ENCODE measurements around the gene JARID2. TPM values are rescaled to one million over a fixed set of nuclear protein-coding genes. Genes with fewer than 3 reads are reported as not detected.

The JARID2 gene
- total and polyA plus RNA-seq, 2 of the 13 experiments (the other 11 are each of a cell fraction or from before 2014, with no cell fraction given): 7.5 to 10.3 TPM

DNA sequence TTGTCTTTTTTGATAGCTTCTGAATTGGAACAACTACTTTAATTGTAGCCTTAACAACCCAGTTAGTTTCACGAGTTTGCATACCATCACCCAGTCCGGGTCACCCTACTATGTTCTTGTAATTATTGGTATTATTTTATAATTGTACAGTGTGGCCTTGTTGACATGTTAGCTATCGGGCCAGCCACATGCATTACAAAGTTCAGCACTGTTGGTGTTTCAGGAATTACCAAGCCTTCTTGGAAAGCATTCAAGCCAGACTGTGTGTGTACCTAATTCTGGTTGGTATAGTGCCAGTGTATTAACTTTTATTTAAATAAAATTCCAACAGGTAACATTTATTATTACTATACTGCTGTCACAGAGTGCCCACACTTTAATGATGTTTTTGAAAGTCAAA lies 150.9 kb downstream of the JARID2 start:
- peaks cover 23% of the 10 kb centered on the region for H3K4me1 ChIP-seq (ENCODE audit: insufficient read depth, low read length)
- TF ChIP-seq ZSCAN9 (CRISPR knock-in tag; IDR thresholded peaks at IDR 0.05; ENCODE audit: borderline replicate concordance): no peak
- peak; percentile 43; the same call in 1 of the 2 replicates for TF ChIP-seq BCL6 (CRISPR knock-in tag; IDR thresholded peaks at IDR 0.05)
- no peak for TF ChIP-seq ZNF496 (CRISPR knock-in tag; IDR thresholded peaks at IDR 0.05; ENCODE audit: insufficient replicate concordance)
- TF ChIP-seq ZSCAN12 (CRISPR knock-in tag; IDR thresholded peaks at IDR 0.05): no peak
- TF ChIP-seq GFI1 (CRISPR knock-in tag; IDR thresholded peaks at IDR 0.05; ENCODE audit: borderline replicate concordance): no peak
- no peak for TF ChIP-seq MTF2 (CRISPR knock-in tag; IDR thresholded peaks at IDR 0.05; ENCODE audit: borderline replicate concordance)
- no peaks in the 10 kb centered on the region; a peak in 1 of 5 replicates for H3K36me3 ChIP-seq (replicated peaks in 1 of 2; ENCODE audit: control insufficient read depth in 1 of 2, insufficient read depth in 2 of 2, low read length in 2 of 2)
- no peaks in the 10 kb centered on the region for H3K9me3 ChIP-seq (ENCODE audit: low read length)
- H3K79me2 ChIP-seq (ENCODE audit: insufficient read depth, low read length): peaks cover 14% of the 10 kb centered on the region
- no peak overlapping the region for H3K27ac ChIP-seq (ENCODE audit: extremely low read length, insufficient read depth, low read length)
- FAIRE-seq: no peak
- no peak overlapping the region for H3K4me2 ChIP-seq (ENCODE audit: low read depth, low read length)
- BruUV-seq (replicated peaks): no TSS peak
- in situ Hi-C loops (cut with HindIII; ENCODE audit: extremely low pct_ligation_motif_present, low pct_unique_long_range_greater_than_20kb) (no loop called here), intact Hi-C loops (cut with micrococcal nuclease; ENCODE audit: unreplicated experiment) (no loop called here)
- POLR2A ChIA-PET: no interaction called here
- H4K20me1 ChIP-seq (ENCODE audit: insufficient read depth, low read length): peaks cover 6% of the 10 kb centered on the region; the same call in 1 of the 2 replicates
- CTCF ChIA-PET (ENCODE audit: low intra/inter-chr PET ratio, low total read pairs): no interaction called here
- no peak for DNase-seq (ENCODE audit: low spot score)
- WGBS (ENCODE audit: low lambda C conversion rate): 92% methylated on average over 3 of the region's 3 CpGs
- no peak overlapping the region for H3K4me3 ChIP-seq (replicated peaks in 1 of 3; ENCODE audit: insufficient read depth in 1 of 3, low read depth in 2 of 3, low read length in 3 of 3)
- H3K9ac ChIP-seq (ENCODE audit: insufficient read depth, low read depth, low read length): no peak overlapping the region
- no peak overlapping the region for H2AFZ ChIP-seq (ENCODE audit: low read length)
- no peak for ATAC-seq
- no peaks in the 10 kb centered on the region for H3K27me3 ChIP-seq (ENCODE audit: control insufficient read depth in 1 of 2, insufficient read depth in 2 of 2, low read length in 2 of 2)

DNA sequence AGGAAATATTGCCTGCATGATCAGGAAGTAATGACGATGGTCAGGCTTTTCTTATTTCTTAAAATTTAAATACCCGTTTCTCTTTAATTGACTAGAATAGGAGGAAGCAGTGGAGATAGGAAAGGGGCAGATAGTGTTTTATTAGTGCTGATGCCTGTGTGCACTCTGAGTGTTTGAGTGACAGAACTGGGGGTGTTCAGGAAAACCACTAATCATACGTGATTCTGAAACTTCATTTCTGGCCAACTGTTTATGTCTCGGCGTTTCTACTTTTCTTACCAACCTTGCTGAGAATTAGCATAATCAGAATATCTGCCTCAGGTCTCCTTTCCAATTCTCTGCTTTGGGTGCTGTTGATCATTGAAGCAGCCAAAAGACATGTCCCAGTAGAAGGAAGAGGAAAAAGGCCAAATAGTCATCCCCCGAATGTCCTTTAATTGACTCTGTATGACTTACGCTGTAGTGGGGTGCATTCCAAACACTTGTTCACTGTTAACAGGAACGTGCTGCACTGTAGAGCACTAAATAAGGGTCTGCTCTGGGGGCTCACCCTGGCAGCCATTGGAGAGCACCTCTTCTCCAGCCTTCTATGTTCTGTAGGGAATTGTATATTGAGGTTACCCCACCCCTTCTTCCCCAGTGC lies 152.9 kb downstream of the JARID2 start:
- Histone ChIP-seq H3K4me3 (replicated peaks in 1 of 3; ENCODE audit: insufficient read depth in 1 of 3, low read depth in 2 of 3, low read length in 3 of 3) (no peak overlapping the region), H2AFZ (ENCODE audit: low read length) (no peak overlapping the region), H3K36me3 (replicated peaks in 1 of 2; ENCODE audit: control insufficient read depth in 1 of 2, insufficient read depth in 2 of 2, low read length in 2 of 2) (no peaks in the 10 kb centered on the region; a peak in 1 of 5 replicates), H4K20me1 (ENCODE audit: insufficient read depth, low read length) (peaks cover 9% of the 10 kb centered on the region; the same call in 1 of the 2 replicates), H3K4me2 (ENCODE audit: low read depth, low read length) (no peak overlapping the region), H3K4me1 (ENCODE audit: insufficient read depth, low read length) (peaks cover 31% of the 10 kb centered on the region), H3K27me3 (ENCODE audit: control insufficient read depth in 1 of 2, insufficient read depth in 2 of 2, low read length in 2 of 2) (no peaks in the 10 kb centered on the region), H3K27ac (ENCODE audit: extremely low read length, insufficient read depth, low read length) (no peak overlapping the region), H3K79me2 (ENCODE audit: insufficient read depth, low read length) (peaks cover 10% of the 10 kb centered on the region), H3K9me3 (ENCODE audit: low read length) (no peaks in the 10 kb centered on the region), H3K9ac (ENCODE audit: insufficient read depth, low read depth, low read length) (no peak overlapping the region)
- no peak for DNase-seq (ENCODE audit: low spot score)
- CTCF ChIA-PET (ENCODE audit: low intra/inter-chr PET ratio, low total read pairs): no interaction called here
- 98% methylated on average over 8 of the region's 8 CpGs for WGBS (ENCODE audit: low lambda C conversion rate)
- POLR2A ChIA-PET: no interaction called here
- FAIRE-seq: no peak
- no peak for ATAC-seq
- intact Hi-C loops (cut with micrococcal nuclease; ENCODE audit: unreplicated experiment) (no loop called here), in situ Hi-C loops (cut with HindIII; ENCODE audit: extremely low pct_ligation_motif_present, low pct_unique_long_range_greater_than_20kb) (no loop called here)
- no TSS peak for BruUV-seq (replicated peaks)
- TF ChIP-seq TBP (CRISPR knock-in tag; IDR thresholded peaks at IDR 0.05) (no peak), ZBTB20 (CRISPR knock-in tag; IDR thresholded peaks at IDR 0.05; ENCODE audit: borderline replicate concordance, low read depth) (no peak), ISX (CRISPR knock-in tag; conservative IDR thresholded peaks at IDR 0.05) (no peak), HMG20A (CRISPR knock-in tag; IDR thresholded peaks at IDR 0.05; ENCODE audit: borderline replicate concordance) (no peak), ZFAT (CRISPR knock-in tag; conservative IDR thresholded peaks at IDR 0.05) (no peak), SETDB1 (CRISPR knock-in tag; IDR thresholded peaks at IDR 0.05; ENCODE audit: borderline replicate concordance) (no peak), KAT2B (IDR thresholded peaks at IDR 0.05; ENCODE audit: borderline replicate concordance, low read depth, low read length) (no peak), ZNF264 (CRISPR knock-in tag; IDR thresholded peaks at IDR 0.05) (no peak), ZNF451 (CRISPR knock-in tag; IDR thresholded peaks at IDR 0.05) (no peak), ZNF781 (CRISPR knock-in tag; IDR thresholded peaks at IDR 0.05; ENCODE audit: borderline replicate concordance, not compliant biosample characterization) (no peak)
- TF ChIP-seq, protein P1, sequence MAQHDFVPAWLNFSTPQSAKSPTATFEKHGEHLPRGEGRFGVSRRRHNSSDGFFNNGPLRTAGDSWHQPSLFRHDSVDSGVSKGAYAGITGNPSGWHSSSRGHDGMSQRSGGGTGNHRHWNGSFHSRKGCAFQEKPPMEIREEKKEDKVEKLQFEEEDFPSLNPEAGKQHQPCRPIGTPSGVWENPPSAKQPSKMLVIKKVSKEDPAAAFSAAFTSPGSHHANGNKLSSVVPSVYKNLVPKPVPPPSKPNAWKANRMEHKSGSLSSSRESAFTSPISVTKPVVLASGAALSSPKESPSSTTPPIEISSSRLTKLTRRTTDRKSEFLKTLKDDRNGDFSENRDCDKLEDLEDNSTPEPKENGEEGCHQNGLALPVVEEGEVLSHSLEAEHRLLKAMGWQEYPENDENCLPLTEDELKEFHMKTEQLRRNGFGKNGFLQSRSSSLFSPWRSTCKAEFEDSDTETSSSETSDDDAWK (CRISPR knock-in tag; IDR thresholded peaks at IDR 0.05): no peak
- TF ChIP-seq, protein P2, sequence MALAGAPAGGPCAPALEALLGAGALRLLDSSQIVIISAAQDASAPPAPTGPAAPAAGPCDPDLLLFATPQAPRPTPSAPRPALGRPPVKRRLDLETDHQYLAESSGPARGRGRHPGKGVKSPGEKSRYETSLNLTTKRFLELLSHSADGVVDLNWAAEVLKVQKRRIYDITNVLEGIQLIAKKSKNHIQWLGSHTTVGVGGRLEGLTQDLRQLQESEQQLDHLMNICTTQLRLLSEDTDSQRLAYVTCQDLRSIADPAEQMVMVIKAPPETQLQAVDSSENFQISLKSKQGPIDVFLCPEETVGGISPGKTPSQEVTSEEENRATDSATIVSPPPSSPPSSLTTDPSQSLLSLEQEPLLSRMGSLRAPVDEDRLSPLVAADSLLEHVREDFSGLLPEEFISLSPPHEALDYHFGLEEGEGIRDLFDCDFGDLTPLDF (CRISPR knock-in tag; IDR thresholded peaks at IDR 0.05): no peak

All from HepG2 (cell line).